NCI-H2081 treated with DMSO at 0.1 percent for 48 hours (cell line): ENCODE measurements around the gene ABITRAM.
"Not testable (repeated sequence)": the region's sequence is repeated elsewhere in the genome, so short reads cannot be mapped to it uniquely, and the experiment has no call there.

Source experiments
- DNase-seq: peaks from one replicate; lab custom pipeline; 2025; lab: John Stamatoyannopoulos, UW

The ABITRAM gene

DNA sequence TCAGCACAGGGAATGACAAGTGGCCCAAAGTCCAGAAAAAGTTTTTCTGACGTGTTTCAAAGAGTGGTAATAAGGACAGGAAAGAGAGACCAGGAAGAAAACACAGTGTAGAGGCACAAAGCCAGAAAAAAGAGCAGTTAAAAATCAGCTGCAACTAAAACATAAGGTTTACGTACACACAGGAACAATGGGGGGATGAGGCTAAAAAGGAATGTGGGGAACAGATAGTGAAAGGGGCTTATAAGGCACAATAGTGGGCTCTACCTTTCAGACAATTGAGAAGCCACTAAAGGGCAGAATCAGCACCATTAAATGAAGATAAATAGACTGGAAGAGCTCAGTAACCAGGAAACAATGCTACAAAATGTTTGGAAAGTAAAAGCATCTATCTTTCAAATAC is 5.8 kb upstream of the ABITRAM start:
- no peak for DNase-seq

DNA sequence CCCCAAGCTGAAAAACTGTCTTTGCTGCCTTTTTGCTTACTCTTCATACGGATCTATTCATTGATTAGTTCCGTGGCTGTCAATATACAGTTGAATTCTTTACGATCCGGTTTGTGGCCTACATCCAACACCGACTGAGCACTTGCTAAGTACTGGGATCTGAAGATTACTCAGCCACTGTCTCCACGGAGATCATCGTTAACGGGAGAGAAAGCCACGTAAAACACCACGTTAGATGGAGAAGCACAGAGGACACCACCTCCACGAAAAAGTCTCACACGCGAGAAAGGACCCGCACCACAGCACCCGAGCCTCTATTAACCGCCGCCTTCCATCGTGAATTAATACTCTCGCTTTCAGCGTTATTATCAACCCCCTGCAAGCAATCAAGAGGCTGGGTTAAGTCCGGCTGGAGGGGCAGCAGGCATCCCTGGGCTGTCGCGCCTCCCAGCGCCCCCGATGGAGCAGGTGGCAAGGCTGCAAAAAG is 926 bp upstream of the ABITRAM start:
- no peak for DNase-seq

DNA sequence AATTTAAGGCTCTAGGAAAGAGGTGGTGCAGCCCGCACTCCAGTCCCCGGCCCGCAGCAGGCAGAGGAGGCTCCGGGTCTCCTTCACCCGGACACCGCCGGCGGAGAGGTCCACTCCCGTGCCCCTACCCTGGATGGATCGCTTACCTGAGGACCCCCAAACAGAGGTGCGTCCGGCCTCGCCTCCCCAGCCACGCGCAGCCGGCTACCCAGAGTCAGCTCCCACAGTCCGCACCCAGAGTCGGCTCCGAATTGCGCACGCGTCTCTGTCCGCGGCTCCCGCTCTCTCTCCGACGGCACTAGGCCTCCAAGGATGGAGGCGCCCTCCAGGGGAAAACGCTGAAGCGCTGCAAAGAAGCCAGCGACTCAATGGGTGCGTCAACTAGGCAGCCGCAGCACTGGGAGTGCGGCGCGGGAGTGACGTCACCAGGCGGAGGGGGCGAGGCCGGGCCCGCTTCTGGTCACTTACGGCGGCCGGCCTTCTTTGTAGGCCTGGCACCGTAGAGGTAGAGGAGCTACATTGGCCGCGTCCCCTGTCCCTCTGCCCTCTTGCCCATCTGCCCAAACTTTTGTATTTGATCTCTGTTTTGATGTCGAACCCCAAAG is 380 bp upstream of the ABITRAM start, which contains the start of gene ELP1:
ELP1 (minus strand) TSS at position 407 of the 605 bp plus-strand sequence. CDS start 2,978 bp downstream, outside the sequence.
- DNase-seq, result peak; percentile 80

DNA sequence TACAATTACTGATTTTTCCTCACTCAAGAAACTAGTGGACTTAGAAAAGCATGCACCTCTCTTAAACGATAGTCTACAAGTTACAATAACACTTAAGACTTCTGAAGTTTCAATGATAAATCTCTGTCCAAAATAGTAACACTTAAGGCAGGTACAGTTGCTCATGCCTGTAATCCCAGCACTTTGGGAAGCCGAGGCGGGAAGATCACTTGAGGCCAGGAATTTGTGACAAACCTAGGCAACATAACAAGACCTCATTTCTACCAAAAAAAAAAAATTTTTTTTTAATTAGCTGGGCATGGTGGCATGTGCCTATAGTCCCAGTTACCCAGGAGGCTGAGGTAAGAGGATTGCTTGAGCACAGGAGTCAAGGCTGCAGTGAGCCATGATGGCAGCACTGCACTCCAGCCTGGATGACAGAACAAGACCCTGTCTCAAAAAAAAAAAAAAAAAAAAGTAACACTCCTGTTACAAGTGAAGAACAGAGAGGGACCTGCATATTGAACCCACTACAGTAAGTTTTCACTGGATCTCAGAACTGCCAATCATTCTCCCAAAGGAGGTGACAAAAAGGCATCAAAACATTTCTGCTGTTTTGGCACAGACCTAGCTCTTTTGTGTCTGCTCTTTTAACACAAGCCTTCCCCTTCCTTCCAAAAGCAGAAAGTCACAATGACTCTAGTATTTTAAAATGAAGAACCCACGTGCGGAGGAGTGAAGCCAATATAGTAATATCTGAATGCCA is 3.5 kb downstream of the ABITRAM start:
- no peak for DNase-seq

DNA sequence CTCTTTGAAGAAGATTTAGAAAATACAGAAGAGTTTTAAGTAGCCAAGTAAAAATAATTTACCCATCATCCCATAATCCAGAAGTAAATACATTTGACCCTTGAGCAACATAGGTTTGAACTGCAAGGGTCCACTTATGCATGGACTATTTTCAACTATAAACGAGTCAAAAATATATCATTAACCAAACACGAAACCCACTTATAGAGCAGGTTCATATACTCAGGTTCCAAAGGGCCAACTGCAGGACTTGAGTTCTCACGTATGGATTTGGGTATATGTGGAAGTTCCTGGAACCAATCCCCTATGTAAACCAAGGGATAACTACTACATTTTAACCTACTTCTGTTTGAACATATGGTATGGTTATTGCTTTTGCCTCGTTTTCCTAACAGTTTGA is 5.8 kb downstream of the ABITRAM start:
- no peak for DNase-seq

DNA sequence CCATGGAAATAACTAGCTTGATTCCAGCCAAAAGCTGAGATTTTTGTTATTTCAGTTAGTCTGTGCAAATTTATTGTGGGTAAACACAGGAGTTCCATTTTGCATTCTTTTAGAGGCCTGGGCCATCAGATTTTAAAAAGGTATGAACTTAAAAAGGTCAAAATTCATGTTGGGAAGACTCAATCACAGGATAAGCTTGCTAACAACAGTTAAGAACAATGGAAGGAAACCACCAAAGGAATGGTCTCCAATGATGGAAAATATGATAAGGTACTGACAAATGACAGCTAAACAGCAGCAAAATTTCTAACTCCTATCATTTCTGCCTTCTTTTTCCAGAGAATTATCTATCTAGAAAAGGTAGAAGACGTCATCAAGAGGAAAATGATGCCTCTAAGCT is 16.0 kb downstream of the ABITRAM start:
- no peak for DNase-seq

DNA sequence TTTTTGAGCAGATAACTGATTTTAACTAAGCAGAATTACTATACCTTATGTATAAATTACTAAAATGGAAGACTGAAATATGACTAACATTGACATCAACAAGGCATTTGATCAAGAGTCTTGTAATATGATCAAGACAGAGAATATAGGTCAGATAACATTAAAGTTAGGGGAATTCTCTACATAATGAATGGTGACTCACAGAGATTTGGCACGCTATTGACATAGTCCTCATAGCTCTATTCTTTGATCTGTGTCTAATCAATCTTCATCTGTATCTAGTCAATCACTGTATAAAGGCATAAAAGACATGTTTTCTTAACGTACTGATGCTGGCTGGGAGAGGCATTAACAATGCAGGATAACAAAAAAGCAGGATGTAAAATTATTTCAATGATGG is 17.4 kb downstream of the ABITRAM start:
- no peak for DNase-seq

DNA sequence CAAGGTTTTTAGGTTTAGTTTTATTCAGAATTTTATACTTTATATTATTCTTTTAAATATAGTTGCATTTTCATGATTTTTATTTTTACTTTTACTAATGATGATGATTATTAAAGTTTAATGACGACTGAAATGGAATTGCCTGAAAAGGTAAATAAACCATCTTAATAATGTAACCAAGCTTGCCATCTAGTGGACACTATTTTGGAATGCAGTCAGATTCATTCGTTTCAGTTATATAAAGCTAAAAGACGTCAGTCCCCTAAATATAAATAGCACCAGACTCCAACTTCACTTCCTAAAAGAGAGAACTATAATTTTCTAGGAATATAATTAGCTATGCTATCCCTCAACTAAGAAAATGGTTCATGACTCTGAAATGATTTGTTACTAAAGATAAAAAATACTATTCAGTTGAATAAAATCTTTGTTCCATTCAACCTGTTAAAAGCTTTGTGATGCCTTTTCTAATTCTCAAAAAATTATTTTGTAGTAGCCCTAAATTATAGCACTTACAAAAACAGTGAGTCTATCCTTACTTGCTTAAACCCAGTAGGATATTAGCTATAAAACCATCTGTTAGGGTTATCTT is 19.9 kb downstream of the ABITRAM start:
- peak; percentile 28 for DNase-seq

DNA sequence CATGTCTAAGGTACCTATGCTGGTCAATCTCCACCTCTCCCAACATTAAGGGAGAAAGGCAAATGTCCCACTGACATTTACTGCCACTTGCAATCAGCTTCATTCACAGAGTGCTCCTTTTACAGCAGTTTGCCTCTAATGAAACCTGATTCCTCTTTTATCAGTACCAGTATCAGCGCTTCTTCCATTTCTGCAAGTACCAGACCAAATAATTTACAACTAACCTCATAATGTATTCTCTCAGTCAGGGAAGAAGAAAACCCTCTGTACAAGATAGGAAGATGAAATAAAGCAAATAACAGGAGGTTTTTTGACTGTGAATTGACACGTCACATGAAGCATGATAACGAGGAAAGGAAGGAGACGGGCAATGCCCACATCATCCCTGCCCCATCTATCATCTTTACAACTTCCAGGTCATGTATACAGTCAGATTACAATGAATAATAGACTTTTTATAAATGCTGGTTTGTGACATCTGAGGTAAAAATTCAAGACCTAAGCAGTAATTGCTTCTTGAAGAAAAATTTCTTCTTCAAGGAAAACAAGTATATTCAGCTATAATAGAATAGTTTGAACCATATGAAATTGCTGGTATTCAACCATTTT is 21.9 kb downstream of the ABITRAM start:
- DNase-seq, result no peak

DNA sequence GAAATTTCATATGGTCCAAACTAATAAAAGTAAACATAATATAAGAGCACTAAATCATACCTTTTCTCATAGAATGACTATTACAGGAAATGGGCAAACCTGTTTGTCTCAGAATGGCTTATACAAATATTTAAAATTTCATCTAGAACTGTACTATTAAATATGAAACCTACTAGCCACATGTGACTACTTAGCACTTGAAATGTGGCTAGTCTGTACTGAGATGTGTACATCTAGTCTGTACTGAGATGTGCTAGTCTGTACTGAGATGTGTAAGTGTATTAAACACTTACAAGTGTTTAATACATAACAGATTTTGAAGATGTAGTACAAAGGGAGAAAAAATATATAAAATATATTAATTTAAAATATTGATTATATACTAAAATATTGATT is 22.4 kb downstream of the ABITRAM start:
- DNase-seq, result no peak

DNA sequence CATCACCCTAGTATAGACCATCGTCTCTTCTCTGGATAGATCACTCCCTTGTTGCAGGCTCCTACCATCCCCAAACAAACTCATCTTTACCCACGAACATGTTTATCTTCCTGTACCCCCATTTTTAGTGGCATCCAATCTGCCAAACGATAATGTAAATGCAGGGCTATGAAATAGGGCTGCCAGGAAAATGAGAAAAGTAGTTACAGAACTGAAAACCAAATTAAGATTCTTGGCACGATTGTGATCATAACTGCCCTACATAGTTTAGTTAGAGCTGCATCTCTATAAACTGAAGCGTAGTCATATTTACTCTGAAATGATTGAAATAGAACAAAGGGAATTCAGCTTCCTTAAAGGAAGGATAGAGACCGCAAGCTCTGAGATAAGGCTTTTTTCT is 26.1 kb downstream of the ABITRAM start:
- no peak for DNase-seq

DNA sequence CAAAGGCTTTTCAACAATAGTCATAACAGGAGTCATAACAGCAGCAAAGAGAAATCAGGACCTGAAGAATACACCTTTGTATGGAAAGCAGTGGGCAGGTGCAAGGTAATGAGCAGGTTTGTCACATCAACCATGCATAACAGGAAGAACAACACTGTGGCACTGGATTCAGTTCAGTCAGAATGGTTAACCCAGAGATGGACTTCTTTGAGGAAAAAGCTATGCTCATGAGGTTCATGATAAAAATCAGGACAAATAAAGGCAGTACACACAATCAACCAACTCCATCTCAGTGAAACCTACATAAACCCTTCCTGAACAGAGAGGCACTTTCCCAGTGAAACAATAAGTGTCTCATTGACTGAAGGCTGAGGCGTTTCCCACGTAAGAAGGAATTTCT is 27.0 kb downstream of the ABITRAM start:
- no peak for DNase-seq

DNA sequence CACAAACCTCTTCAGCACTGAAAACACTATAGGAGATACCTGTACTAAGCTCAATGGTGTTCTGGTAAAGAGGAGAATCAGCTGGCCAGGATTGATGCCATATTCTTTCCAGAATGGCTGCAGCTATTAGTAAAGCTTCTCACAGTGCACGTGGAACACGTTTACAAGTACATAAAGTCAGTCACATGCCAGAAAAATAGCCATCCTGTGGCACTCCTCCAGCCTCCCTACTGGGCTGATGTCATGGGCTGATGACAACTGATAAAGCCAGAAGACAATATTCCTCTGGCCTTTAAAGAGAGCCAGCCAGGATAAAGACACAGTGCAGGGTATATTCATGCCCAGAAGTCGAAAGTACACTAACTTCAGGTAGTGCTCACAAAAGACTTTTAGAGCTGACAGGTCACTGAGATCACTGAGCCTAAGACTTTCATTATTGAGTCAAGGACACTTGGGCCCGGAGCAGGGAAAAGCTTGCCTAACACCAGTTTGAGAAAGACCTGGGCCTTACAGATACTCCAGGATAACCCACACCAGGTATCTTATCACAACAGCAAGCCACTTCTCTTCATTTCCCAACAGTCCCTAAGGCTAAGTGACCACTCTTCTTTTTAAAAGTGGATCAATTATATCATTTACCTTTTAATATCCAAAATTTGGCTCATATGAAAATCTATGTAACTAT is 29.4 kb downstream of the ABITRAM start:
- no peak for DNase-seq

DNA sequence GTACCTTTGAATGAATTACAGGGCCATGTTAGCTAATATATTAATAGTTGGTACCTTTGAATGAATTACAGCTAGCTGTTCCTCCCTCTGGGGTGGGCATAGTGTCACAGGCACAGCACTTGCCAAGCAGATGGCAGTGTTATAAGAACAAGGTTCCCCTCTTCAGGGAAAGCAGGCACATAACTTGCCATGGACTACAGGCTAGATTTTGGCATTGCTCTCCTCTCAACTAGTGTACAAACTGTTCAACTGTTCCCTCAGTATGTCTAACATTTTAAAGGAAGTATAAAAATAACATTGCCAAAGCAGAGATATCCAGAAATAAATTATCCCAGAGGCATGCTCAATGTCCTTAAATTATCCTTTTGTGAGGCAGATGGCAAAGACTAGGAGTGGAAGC is 33.7 kb downstream of the ABITRAM start:
- no peak for DNase-seq

DNA sequence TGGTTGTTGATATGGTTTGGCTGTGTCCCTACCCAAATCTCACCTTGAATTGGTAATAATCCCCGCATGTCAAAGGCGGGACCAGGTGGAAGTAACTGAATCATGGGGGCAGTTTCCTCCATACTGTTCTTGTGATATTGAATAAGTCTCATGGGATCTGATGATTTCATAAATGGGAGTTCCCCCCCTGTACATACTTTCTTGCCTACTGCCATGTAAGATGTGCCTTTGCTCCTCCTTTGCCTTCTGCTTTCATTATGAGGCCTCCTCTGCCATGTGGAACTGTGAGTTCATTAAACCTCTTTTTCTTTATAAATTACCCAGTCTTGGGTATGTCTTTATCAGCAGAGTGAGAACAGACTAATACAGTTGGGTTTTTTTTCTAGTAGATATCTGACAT is 37.2 kb downstream of the ABITRAM start:
- DNase-seq, result not testable (repeated sequence)

DNA sequence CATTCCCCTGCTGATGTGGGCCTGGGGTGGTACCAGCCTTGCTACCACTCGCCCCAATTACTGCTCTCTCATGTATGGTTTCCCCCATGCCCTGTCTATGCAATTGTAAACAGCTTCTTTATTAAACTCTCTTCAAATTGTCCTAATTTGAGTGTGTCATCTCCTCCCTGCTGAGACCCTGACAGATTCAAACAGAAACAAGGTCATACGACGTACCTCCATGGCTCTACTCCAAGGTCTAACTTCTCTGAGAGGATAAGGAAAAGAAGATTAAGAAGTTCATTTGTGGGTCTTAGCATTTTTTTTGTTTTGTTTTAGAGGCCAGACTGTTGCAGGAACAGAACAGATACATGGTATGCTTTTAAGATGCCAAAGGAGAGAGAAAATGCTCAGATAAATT is 38.0 kb downstream of the ABITRAM start:
- DNase-seq, result no peak

DNA sequence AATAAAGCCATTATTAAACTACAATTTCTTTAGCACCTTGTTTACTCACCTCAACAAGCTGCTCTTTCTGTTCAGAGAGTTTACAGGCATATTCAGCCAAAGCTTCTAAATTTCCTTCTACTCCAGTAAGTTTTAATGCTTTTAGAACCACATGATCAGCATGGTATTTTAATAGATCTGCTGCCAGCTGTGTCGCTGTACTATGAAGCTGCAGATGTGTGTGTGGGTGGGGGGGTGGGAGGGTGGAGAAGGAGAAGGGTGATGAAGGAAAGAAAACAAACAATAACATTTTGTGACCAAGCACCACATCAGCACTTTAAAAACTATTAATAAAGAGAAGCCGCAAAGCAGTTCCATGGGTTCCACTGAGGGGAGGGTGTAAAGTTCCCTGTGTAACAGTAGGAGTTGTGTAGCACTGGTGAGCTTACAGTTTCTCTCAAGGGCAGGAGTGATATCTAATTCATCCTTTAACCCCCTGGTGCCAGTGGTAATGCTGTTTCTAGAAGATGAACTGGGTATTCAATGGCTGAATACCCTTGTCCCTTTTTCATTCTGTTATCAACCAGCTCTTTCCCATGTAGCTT is 38.5 kb downstream of the ABITRAM start:
- no peak for DNase-seq

DNA sequence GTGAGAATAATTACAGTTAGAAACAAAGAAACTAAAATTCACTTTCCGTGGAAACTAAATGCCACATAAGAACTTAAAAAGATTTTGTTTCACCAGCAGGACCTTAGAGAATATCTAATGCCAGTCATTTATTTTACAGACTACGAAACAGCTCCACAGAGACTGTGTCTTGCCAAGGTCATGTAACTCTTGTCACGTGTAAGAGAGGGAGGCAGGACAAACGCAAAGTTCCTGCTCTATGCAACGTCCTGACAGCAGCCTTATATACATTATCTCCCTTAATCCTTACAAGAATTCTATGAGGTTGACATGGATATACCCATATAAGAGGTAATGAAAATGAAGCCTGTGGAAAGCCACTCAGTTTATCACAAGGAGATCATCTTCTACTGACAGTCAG is 39.7 kb downstream of the ABITRAM start:
- DNase-seq, result no peak

DNA sequence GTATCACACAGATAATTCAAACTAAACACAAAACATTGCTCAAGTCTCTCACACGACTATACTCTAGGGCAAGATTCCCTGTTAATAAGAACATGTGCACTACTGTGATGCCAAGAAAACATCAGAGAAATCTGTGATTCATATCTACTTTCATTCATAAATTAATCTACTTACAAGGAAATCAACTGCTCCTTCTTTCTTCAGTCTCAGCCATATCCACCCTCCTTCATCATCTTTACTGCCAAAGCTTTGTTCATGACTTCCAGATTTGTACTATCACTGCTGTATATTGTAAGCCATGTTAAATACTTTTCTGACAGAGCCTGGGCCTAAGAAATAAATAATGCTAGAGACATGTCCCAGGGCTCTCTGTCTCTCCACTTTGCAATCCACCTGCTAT is 44.0 kb downstream of the ABITRAM start:
- DNase-seq, result no peak

DNA sequence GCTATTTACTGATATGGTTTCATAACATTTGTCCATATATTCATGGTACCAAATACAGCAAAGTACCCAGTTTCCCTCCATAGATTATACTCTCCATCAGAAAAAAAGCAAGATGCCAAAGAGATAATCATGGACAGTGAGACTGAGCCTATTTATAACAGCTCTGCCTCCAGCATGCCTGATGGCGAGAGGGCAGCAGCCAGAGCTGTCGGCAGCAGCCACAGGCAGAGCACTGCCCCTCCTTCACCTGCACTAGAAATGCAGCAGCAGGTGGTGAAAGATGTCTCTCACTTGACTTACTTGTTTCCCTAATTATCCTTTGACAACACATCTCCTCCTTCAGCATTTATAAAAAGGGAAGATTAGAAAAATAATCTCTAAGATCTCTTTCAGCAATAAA is 46.7 kb downstream of the ABITRAM start:
- no peak for DNase-seq

DNA sequence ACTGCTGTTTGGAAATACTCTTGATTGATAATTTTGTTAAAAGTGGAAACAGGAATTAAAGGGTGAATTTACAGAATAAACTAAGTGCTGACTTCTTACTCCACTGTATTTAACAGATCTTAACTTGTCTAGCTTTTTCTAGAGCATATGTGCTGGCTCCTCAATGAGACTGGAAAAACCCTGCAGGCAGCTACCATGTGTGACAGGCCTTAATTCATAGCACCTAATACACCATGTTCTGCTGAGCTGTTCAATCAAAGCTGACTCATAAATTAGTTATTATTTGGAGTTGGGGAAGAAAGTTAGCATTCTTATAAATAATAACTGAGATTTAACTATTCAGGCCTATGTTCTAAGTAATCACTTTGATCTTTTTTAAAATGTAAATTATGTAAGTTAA is 49.7 kb downstream of the ABITRAM start:
- DNase-seq, result no peak
